ENCODE measurements around the gene SLC12A1.

Gene SLC12A1

DNA sequence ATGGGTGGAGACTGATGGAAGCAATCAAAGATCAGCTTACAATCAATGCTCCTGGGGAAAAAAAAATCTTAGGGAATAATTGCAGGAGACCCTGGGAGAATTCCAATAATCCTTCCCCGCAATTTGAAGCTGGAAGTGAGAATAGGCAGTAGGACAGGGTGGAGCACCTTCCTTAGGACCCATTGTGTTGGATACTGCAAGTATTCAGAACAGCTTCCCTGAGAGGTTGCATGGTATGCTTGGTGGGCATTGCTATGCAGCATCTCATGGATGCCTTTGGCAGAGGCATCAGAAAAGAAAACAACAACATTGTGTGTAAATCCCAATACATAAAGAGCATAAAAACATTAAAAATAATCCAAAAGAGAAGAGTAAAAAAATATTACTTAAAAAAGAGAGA lies 100.5 kb downstream of the SLC12A1 start:
- in situ Hi-C loops (cut with MboI; ENCODE audit: low sequenced_read_pairs, unreplicated experiment): no loop called here
- no peak for TF ChIP-seq CTCF (IDR thresholded peaks at IDR 0.05; ENCODE audit: borderline replicate concordance, control extremely low read depth, extremely low read depth, insufficient read depth, missing control alignments)
- no peak for DNase-seq (ENCODE audit: low spot score)

- TF ChIP-seq CTCF (IDR thresholded peaks at IDR 0.05; ENCODE audit: borderline replicate concordance, control extremely low read depth, extremely low read depth, insufficient read depth, missing control alignments): no peak
- DNase-seq (ENCODE audit: low spot score): no peak
- in situ Hi-C loops (cut with MboI; ENCODE audit: low sequenced_read_pairs, unreplicated experiment): no loop called here
These were observed 101.5 kb downstream of the SLC12A1 start for GRCh38 chr15:48307586-48307985.

DNA sequence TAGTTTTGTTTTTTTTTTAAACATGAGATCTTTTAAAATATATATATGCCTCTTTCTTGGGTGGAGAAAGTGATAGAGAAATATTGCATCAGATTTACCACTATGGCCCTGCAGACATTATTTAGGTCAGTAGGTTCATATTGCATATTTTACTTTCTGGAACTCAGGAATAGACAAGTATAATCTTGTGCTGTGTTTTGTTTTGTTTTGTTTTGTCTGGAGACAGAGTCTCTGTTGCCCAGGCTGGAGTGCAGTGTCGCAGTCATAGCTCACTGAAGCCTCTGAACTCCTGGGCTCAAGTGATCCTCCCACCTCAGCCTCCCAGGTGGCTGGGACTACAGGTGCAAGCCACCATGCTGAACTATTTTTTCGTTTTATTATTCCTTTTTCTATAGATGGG lies 103.6 kb downstream of the SLC12A1 start:
- no peak for TF ChIP-seq CTCF (IDR thresholded peaks at IDR 0.05; ENCODE audit: borderline replicate concordance, control extremely low read depth, extremely low read depth, insufficient read depth, missing control alignments)
- in situ Hi-C loops (cut with MboI; ENCODE audit: low sequenced_read_pairs, unreplicated experiment): no loop called here
- no peak for DNase-seq (ENCODE audit: low spot score)

- DNase-seq (ENCODE audit: low spot score): no peak
- in situ Hi-C loops (cut with MboI; ENCODE audit: low sequenced_read_pairs, unreplicated experiment): no loop called here
- no peak for TF ChIP-seq CTCF (IDR thresholded peaks at IDR 0.05; ENCODE audit: borderline replicate concordance, control extremely low read depth, extremely low read depth, insufficient read depth, missing control alignments)
These were observed 107.1 kb downstream of the SLC12A1 start for GRCh38 chr15:48313216-48313615.

GRCh38 chr15:48315041-48315440 lies 108.9 kb downstream of the SLC12A1 start:
- no peak for DNase-seq (ENCODE audit: low spot score)
- TF ChIP-seq CTCF (IDR thresholded peaks at IDR 0.05; ENCODE audit: borderline replicate concordance, control extremely low read depth, extremely low read depth, insufficient read depth, missing control alignments): no peak
- in situ Hi-C loops (cut with MboI; ENCODE audit: low sequenced_read_pairs, unreplicated experiment): no loop called here

DNA sequence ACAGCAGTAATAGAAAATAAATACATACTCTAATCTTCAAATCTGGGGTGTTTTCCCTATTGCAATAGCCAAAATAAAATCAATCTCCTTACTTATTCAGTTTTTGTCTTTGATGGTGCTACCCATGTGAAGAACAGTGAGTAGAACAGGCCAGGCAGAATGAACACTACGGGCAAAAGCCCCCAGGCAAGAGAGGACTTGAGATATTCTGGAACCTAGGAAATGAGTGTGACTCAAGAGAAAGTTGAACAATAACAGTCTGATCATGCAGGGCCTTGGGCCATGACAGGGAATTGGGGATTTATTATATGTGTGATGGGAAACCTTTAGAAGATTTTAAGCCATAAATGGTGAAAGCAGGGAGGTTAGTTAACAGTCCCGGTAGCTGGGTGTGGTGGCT lies 111.1 kb downstream of the SLC12A1 start:
- in situ Hi-C loops (cut with MboI; ENCODE audit: low sequenced_read_pairs, unreplicated experiment): no loop called here
- TF ChIP-seq CTCF (IDR thresholded peaks at IDR 0.05; ENCODE audit: borderline replicate concordance, control extremely low read depth, extremely low read depth, insufficient read depth, missing control alignments): no peak
- no peak for DNase-seq (ENCODE audit: low spot score)

DNA sequence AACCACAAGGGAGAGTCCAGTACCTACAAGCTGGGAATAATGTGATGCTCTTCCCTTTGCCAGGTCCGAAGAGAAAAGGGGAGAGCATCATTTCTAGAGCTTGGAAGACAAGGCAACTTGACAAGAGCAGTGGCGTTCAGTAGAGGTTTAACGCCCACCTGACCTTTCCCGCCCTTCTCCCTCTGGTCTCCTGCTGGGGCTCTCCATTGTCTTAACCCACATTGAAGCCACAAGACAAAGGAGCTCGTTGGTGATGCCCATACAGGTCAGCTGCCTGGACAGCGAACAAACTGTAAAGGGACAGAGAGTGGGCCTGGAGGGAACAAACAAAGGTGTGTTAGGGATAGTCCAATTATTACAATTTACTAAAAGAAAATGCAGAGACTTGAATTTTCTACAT lies 112.0 kb downstream of the SLC12A1 start:
- TF ChIP-seq CTCF (IDR thresholded peaks at IDR 0.05; ENCODE audit: borderline replicate concordance, control extremely low read depth, extremely low read depth, insufficient read depth, missing control alignments): no peak
- no peak for DNase-seq (ENCODE audit: low spot score)
- in situ Hi-C loops (cut with MboI; ENCODE audit: low sequenced_read_pairs, unreplicated experiment): no loop called here

Measured in GM13976 (cell line).